Mesothelial cell of epicardium (in vitro differentiated cells): ENCODE results near the gene NPAS2. TPM values are rescaled to one million over a fixed set of nuclear protein-coding genes. Genes with fewer than 3 reads are reported as not detected.

Experiments used
- DNase-seq, 2 experiments: peaks; one replicate each; pipeline ENCODE4 v3.0.0; 2021; ENCODE audit warnings: low spot score in 2 of 2; ENCODE audit not compliant: unreplicated experiment in 2 of 2
- H3K27ac Mint-ChIP-seq: 2 replicates; pipeline ENCODE4 v1.8.0; 2021; ENCODE audit warnings: mixed read lengths
- H3K27me3 Mint-ChIP-seq: 2 replicates; pipeline ENCODE4 v1.8.0; 2021; ENCODE audit warnings: low read depth, mixed read lengths
- H3K36me3 Mint-ChIP-seq: 2 replicates; pipeline ENCODE4 v1.8.0; 2021; ENCODE audit warnings: mixed read lengths
- H3K4me1 Mint-ChIP-seq: 2 replicates; pipeline ENCODE4 v1.8.0; 2021; ENCODE audit warnings: mixed read lengths
- H3K4me3 Mint-ChIP-seq: 2 replicates; pipeline ENCODE4 v1.8.0; 2021; ENCODE audit warnings: mild to moderate bottlenecking, moderate library complexity, mixed read lengths
- H3K9me3 Mint-ChIP-seq: 2 replicates; pipeline ENCODE4 v1.8.0; 2021; ENCODE audit warnings: mixed read lengths
- total RNA-seq: library from RNA; stranded (reverse); gene quantifications from 3 replicates; pipeline ENCODE4 v1.2.1, GENCODE V29; 2021
- TF ChIP-seq, protein P1 (sequence below): fragments of 200-600 bp; sonication (generic); IDR thresholded peaks from one replicate; pipeline ENCODE4 v1.5.0; 2021; ENCODE audit warnings: antibody characterized with exemption; ENCODE audit not compliant: unreplicated experiment

The NPAS2 gene
- total RNA-seq, 1 donor from 2014 or later = 5.4 TPM

DNA sequence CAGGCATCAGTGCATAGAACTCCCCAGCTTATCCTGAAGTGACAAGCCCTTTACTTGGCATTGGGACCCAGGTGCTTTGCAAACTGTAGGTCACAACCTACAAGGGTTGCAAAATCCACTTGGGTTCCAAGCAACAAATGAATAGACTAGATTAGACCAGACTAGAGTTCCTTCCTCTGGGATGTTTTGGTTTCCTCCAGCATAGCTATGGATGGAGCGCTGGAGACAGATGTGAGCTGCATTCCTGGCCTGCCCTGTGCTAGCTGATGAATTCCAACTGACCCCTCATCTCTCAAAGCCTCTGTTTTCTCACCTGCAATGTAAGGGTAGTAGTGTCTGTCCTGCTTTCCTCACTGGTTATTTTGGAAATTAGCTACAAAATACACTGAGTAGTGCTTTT lies 86.2 kb downstream of the NPAS2 start:
- DNase-seq = no peak
- Mint-ChIP-seq H3K4me3 (no peak overlapping the region), H3K27ac (no peak overlapping the region), H3K27me3 (peaks cover 13% of the 10 kb centered on the region), H3K36me3 (no peaks in the 10 kb centered on the region), H3K9me3 (no peaks in the 10 kb centered on the region), H3K4me1 (peaks cover 17% of the 10 kb centered on the region)
- TF ChIP-seq, protein P1, sequence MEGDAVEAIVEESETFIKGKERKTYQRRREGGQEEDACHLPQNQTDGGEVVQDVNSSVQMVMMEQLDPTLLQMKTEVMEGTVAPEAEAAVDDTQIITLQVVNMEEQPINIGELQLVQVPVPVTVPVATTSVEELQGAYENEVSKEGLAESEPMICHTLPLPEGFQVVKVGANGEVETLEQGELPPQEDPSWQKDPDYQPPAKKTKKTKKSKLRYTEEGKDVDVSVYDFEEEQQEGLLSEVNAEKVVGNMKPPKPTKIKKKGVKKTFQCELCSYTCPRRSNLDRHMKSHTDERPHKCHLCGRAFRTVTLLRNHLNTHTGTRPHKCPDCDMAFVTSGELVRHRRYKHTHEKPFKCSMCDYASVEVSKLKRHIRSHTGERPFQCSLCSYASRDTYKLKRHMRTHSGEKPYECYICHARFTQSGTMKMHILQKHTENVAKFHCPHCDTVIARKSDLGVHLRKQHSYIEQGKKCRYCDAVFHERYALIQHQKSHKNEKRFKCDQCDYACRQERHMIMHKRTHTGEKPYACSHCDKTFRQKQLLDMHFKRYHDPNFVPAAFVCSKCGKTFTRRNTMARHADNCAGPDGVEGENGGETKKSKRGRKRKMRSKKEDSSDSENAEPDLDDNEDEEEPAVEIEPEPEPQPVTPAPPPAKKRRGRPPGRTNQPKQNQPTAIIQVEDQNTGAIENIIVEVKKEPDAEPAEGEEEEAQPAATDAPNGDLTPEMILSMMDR = no peak

DNA sequence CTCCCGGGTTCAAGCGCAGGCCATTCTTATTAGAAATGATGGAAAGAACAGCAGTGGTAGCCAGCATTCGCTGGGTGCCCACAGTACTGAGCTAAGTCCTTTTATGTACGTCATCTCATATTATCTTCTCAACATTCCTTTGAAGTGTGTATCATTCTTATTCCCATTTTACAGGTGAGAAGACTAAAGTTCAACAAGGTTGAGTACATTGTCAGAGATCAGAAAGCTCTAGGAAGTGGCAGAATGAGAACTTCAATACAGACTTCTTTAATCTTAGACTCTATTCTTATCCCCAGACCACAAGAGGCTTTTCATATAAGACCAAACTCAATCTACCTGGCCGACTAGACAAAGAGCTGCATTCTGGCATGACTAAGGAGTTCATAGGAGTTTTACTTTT lies 86.7 kb downstream of the NPAS2 start:
- H3K4me1 Mint-ChIP-seq = peaks cover 17% of the 10 kb centered on the region
- TF ChIP-seq, protein P1 = no peak
- no peak overlapping the region for H3K4me3 Mint-ChIP-seq
- no peak overlapping the region for H3K27ac Mint-ChIP-seq
- H3K36me3 Mint-ChIP-seq = no peaks in the 10 kb centered on the region
- no peak for DNase-seq
- peaks cover 11% of the 10 kb centered on the region for H3K27me3 Mint-ChIP-seq
- no peaks in the 10 kb centered on the region for H3K9me3 Mint-ChIP-seq

DNA sequence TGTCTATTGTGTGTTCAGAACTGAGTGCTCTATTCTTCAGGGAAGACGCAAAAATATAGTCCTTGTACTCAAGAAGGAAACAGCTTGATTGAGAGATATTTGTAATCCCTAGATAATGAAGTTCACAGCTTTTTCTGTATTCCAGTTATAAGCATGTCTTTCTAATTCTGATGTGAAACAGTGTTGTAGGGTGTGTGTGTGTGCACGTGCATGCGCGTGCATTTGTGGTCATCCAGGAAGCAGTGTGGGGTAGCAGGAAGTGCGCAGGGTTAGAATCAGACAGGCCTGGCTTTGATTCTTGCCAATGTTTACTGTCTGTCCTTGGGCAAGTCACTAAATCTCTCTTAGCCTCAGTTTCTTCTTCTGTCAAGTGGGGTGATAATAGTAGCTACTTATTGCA lies 87.9 kb downstream of the NPAS2 start:
- peaks cover 10% of the 10 kb centered on the region for H3K27me3 Mint-ChIP-seq
- H3K36me3 Mint-ChIP-seq = no peaks in the 10 kb centered on the region
- TF ChIP-seq, protein P1 = no peak
- H3K4me3 Mint-ChIP-seq = no peak overlapping the region
- H3K9me3 Mint-ChIP-seq = no peaks in the 10 kb centered on the region
- H3K4me1 Mint-ChIP-seq = peaks cover 11% of the 10 kb centered on the region
- H3K27ac Mint-ChIP-seq = no peak overlapping the region
- DNase-seq = no peak

DNA sequence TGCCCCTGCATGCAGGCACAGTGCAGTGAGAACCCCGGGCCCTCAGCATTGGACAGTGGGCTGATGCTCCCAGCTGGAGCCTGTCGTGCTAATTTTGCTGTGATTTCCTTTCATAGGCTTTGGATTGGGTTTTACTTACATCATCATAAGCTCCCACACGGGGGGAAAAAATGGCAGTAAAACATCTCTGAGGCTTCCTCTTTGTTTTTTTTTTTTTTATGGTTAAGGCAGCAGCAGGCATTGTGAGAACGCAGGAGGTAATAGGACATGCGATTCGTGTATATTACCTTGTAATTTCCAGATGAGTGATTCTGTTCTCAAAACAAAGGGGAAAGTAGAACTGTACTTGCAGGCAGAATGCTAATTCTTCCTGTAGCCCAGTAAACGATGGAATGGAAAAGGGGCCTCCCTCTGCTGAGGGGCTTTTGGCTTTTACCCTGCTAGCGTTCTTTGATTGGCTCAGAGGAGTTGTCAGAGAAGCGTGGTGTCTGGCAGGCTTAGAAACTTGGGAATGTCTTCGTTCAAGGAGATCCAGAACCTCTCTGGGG lies 89.7 kb downstream of the NPAS2 start:
- TF ChIP-seq, protein P1 = no peak
- H3K9me3 Mint-ChIP-seq = no peaks in the 10 kb centered on the region
- no peak overlapping the region for H3K27ac Mint-ChIP-seq
- H3K36me3 Mint-ChIP-seq = no peaks in the 10 kb centered on the region
- no peak overlapping the region for H3K4me3 Mint-ChIP-seq
- DNase-seq = no peak
- peaks cover 16% of the 10 kb centered on the region for H3K27me3 Mint-ChIP-seq
- H3K4me1 Mint-ChIP-seq = no peaks in the 10 kb centered on the region

DNA sequence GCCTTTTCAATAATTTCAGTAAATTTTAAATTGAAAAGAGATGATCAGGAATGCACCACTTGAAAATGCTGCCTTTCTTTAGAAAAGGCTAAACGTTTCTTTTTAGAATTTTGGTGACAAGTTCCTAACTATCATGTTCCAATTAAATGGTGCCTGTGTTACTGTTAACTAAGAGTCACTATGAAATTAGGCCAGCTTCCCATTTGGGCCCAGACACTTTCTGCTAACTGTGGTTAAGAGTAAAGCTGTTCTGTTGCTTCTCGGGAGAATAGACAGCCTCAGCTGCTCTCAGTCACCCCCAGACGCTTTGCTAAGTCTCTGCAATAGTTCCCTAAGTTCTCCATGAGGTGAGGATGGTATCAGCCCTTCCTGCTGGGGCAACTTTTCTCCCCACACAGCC lies 90.2 kb downstream of the NPAS2 start:
- no peaks in the 10 kb centered on the region for H3K4me1 Mint-ChIP-seq
- peaks cover 2% of the 10 kb centered on the region for H3K36me3 Mint-ChIP-seq
- H3K27ac Mint-ChIP-seq = no peak overlapping the region
- no peak overlapping the region for H3K4me3 Mint-ChIP-seq
- H3K27me3 Mint-ChIP-seq = peaks cover 19% of the 10 kb centered on the region
- no peaks in the 10 kb centered on the region for H3K9me3 Mint-ChIP-seq
- TF ChIP-seq, protein P1 = no peak
- no peak for DNase-seq

DNA sequence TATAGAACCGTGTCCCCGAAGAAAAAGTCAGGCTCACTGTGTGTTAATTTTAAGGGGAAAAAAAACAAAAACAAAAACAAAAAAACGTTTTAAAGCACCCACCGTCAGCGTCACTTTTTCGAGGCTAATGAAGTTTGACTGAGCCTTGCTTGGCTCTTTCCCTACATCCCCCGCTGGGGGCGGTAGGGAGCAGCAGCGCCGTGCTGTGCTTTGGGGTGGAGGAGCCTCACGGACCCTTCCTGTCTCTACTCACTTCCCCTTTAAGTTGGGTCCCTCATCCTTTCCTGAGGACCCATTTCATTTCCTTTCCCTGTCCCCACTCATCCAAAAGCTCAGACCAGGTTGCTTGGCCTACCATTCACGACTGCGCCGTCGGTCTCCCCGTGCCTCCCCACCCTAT lies 99.4 kb downstream of the NPAS2 start:
- Mint-ChIP-seq H3K27me3 (peaks cover 20% of the 10 kb centered on the region), H3K27ac (no peak overlapping the region), H3K9me3 (peaks cover 14% of the 10 kb centered on the region), H3K36me3 (peaks cover 5% of the 10 kb centered on the region), H3K4me3 (no peak overlapping the region), H3K4me1 (peaks cover 8% of the 10 kb centered on the region)
- DNase-seq = no peak
- TF ChIP-seq, protein P1 = peak; percentile 40
